ENCODE measurements around the gene RAB3D. TPM values are rescaled to one million over a fixed set of nuclear protein-coding genes. Genes with fewer than 3 reads are reported as not detected.

Gene RAB3D
- total RNA-seq, 1 experiment from 2014 or later: 35.0 TPM

DNA sequence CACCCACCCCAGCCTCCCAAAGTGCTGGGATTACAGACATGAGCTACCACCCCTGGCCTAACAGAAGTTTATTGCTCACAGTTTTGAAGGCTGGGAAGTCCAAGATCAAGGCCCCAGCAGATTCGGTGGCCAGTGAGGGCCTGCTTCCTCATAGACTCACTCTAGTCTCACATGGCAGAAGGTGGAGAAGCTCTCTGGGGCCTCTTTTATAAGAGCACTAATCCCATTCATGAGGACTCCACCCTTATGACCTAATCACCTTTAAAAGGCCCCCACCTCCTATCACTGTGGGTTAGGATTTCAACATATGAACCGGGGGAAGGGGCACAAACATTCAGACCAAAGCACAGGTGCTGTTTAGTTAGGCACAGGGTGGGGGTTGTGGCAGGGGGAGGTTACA, 28.1 kb upstream of the RAB3D start:
- Histone ChIP-seq H3K27me3 (ENCODE audit: insufficient read depth, low read depth) (no peaks in the 10 kb centered on the region), H3K4me2 (no peak overlapping the region), H3K79me2 (ENCODE audit: low read depth) (no peaks in the 10 kb centered on the region), H3F3A (ENCODE audit: insufficient read depth, low read depth) (peaks cover 13% of the 10 kb centered on the region; the same call in 1 of the 2 replicates), H3K36me3 (ENCODE audit: low read depth) (peaks cover 9% of the 10 kb centered on the region; the same call in 1 of the 2 replicates), H4K20me1 (ENCODE audit: insufficient read depth) (no peaks in the 10 kb centered on the region), H3K9me3 (ENCODE audit: insufficient read depth, low read depth) (no peaks in the 10 kb centered on the region), H3K4me1 (replicated peaks; ENCODE audit: insufficient read depth) (no peaks in the 10 kb centered on the region), H2AFZ (no peak overlapping the region), H3K4me3 (no peak overlapping the region), H3K27ac (no peak overlapping the region), H3K9me2 (ENCODE audit: insufficient read depth) (no peaks in the 10 kb centered on the region)
- intact Hi-C loops (cut with micrococcal nuclease; ENCODE audit: unreplicated experiment): no loop called here
- ChIA-PET CTCF (no interaction called here), POLR2A (ENCODE audit: unreplicated experiment) (no interaction called here)
- no TSS peak for BruUV-seq (replicated peaks)
- no peak for DNase-seq
- TF ChIP-seq, protein P1, sequence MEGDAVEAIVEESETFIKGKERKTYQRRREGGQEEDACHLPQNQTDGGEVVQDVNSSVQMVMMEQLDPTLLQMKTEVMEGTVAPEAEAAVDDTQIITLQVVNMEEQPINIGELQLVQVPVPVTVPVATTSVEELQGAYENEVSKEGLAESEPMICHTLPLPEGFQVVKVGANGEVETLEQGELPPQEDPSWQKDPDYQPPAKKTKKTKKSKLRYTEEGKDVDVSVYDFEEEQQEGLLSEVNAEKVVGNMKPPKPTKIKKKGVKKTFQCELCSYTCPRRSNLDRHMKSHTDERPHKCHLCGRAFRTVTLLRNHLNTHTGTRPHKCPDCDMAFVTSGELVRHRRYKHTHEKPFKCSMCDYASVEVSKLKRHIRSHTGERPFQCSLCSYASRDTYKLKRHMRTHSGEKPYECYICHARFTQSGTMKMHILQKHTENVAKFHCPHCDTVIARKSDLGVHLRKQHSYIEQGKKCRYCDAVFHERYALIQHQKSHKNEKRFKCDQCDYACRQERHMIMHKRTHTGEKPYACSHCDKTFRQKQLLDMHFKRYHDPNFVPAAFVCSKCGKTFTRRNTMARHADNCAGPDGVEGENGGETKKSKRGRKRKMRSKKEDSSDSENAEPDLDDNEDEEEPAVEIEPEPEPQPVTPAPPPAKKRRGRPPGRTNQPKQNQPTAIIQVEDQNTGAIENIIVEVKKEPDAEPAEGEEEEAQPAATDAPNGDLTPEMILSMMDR (conservative IDR thresholded peaks at IDR 0.05): no peak
- TF ChIP-seq EZH2 (IDR thresholded peaks at IDR 0.05; ENCODE audit: low read depth): no peak

DNA sequence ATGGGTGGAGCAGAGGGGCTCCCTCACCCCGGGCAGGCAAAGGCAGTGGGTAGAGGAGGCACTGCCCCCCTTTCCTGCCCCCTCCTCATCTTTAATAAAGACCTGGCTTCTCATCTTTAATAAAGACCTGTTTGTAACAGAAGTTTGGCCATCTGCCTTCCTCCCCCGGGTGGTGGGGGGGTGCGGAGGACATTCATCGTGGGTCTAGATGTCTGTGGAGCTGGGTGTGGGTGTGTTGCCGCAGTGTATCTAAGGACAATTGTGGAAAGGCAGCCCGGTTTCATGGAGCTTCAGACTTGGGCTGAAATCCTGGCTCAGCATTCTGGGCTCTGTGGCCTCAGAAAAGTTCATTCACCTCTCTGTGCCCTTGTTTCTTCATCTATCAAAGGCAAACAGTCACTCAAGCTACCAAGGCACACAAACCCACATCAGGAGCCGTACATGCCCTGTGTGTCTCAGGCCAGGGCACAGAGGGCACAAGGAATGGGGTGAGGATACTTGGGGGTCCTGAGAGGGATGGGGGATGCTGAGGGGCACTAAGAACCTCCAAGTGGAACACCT, 26.2 kb upstream of the RAB3D start:
- no peaks in the 10 kb centered on the region for H3K79me2 ChIP-seq (ENCODE audit: low read depth)
- no peaks in the 10 kb centered on the region for H3K4me1 ChIP-seq (replicated peaks; ENCODE audit: insufficient read depth)
- H3K9me3 ChIP-seq (ENCODE audit: insufficient read depth, low read depth): no peaks in the 10 kb centered on the region
- POLR2A ChIA-PET (ENCODE audit: unreplicated experiment): no interaction called here
- no peaks in the 10 kb centered on the region for H3K27me3 ChIP-seq (ENCODE audit: insufficient read depth, low read depth)
- CTCF ChIA-PET: no interaction called here
- no TSS peak for BruUV-seq (replicated peaks)
- H2AFZ ChIP-seq: no peak overlapping the region
- peaks cover 11% of the 10 kb centered on the region; the same call in 1 of the 2 replicates for H3K36me3 ChIP-seq (ENCODE audit: low read depth)
- H3F3A ChIP-seq (ENCODE audit: insufficient read depth, low read depth): peaks cover 14% of the 10 kb centered on the region; the same call in 1 of the 2 replicates
- intact Hi-C loops (cut with micrococcal nuclease; ENCODE audit: unreplicated experiment): no loop called here
- no peak overlapping the region for H3K27ac ChIP-seq
- no peak overlapping the region for H3K4me2 ChIP-seq
- no peak for DNase-seq
- TF ChIP-seq EZH2 (IDR thresholded peaks at IDR 0.05; ENCODE audit: low read depth): no peak
- TF ChIP-seq, protein P1 (conservative IDR thresholded peaks at IDR 0.05): no peak
- H4K20me1 ChIP-seq (ENCODE audit: insufficient read depth): no peaks in the 10 kb centered on the region; the same call in 1 of the 2 replicates
- H3K4me3 ChIP-seq: no peak overlapping the region
- no peaks in the 10 kb centered on the region for H3K9me2 ChIP-seq (ENCODE audit: insufficient read depth)

DNA sequence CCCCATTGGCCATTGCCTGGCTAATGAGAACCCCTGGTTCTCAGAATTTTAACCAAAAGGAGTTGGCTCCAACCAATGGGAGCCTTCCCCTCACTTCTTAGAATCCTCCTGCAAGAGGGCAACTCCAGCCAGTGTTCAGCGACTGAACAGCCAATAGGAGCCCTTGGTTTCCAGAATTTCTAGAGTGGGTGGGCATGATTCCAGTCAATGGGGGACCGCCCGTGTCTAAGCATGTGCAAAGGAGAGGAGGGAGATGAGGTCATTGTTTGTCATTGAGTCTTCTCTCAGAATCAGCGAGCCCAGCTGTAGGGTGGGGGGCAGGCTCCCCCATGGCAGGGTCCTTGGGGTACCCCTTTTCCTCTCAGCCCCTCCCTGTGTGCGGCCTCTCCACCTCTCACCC, 25.5 kb upstream of the RAB3D start:
- Histone ChIP-seq H3K79me2 (ENCODE audit: low read depth) (no peaks in the 10 kb centered on the region), H3K9me2 (ENCODE audit: insufficient read depth) (no peaks in the 10 kb centered on the region), H2AFZ (no peak overlapping the region), H3F3A (ENCODE audit: insufficient read depth, low read depth) (peaks cover 17% of the 10 kb centered on the region; the same call in 1 of the 2 replicates), H3K36me3 (ENCODE audit: low read depth) (peaks cover 11% of the 10 kb centered on the region; the same call in 1 of the 2 replicates), H3K4me3 (no peak overlapping the region), H3K4me2 (no peak overlapping the region), H4K20me1 (ENCODE audit: insufficient read depth) (no peaks in the 10 kb centered on the region; the same call in 1 of the 2 replicates), H3K27ac (no peak overlapping the region), H3K27me3 (ENCODE audit: insufficient read depth, low read depth) (no peaks in the 10 kb centered on the region), H3K4me1 (replicated peaks; ENCODE audit: insufficient read depth) (peaks cover 2% of the 10 kb centered on the region; the same call in 1 of the 2 replicates), H3K9me3 (ENCODE audit: insufficient read depth, low read depth) (no peaks in the 10 kb centered on the region)
- intact Hi-C loops (cut with micrococcal nuclease; ENCODE audit: unreplicated experiment): no loop called here
- DNase-seq: no peak
- POLR2A ChIA-PET (ENCODE audit: unreplicated experiment): no interaction called here
- TF ChIP-seq EZH2 (IDR thresholded peaks at IDR 0.05; ENCODE audit: low read depth): no peak
- TF ChIP-seq, protein P1 (conservative IDR thresholded peaks at IDR 0.05): no peak
- CTCF ChIA-PET: no interaction called here
- BruUV-seq (replicated peaks): no TSS peak
